Glomerular visceral epithelial cell (primary cell): Measurements from ENCODE around the gene LAP3.
A peak's percentile ranks its signal among the peaks of the same experiment; 100 is the strongest.

Experiments used
- DNase-seq: peaks from one replicate; pipeline ENCODE4 v3.0.0-alpha.2; 2016; ENCODE audit errors: extremely low spot score

Gene LAP3

DNA sequence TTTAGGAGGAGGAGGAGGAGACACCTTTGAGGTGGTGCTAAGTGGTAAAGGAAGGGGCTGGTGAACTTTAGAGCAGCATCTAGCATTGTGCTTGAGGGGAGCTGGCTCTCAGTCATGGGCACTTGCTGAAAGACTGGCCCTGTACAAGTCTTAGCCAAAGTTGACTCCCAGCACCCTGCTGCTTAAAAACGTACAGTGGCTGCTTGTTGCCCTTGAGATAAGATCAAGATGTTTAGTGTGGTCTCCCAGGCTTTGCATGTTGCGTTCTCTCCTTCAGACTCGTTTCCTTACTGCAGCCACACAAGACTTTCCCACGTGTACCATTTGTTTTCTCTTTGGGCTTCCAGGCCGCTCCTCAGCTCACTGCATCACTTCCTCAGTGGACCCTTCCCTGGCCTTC is 39.3 kb downstream of the LAP3 start:
- no peak for DNase-seq

DNA sequence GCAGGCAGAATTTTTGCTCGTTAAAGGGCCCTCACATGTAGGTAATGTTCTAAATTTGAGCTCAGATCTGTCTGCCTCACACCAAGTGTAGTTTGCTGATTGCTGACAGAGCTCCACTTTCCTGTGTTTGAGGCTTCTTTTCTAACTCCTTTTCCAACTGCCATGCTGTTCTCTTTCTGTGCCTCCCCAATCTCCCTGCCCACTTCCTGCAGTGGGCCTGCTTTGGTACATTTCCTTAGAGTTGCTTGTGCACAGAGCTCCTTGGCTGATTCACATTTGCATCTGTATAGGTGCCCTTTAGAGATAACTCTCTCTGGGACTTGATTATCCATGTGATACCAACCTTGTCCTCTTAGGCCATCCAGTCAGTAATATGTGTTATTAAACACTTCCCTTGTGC is 41.9 kb downstream of the LAP3 start:
- no peak for DNase-seq

DNA sequence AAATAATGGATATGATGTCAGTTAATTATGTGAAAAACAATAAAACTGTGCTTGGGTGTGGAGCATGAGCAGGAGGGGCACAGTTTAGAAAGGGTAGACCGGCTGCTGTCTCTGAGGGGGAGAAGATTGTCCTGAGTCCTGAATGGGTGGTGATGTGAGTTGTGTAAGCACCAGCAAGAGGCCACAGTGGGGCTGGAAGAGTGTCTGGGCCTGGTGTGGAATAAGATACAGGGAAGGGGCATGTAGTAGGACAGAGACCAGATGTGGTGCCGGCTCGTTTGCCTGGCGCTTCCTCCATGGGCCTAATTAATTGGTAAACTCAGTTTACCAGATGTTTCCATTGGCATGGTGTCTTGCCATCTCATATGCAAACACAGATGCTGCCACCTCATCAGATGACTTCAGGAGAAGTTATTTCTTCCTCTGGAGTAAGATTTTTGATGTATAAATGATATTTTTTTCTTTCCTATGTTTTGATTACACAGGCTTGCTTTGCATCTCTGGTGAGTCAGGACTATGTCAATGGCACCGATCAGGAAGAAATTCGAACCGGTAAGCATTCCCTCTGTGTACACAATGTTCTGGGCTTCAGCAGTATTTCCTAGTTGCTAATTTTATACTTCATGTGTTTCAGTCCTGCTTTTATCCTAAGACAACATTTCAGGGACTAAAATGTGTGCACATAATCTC is 42.6 kb downstream of the LAP3 start:
- no peak for DNase-seq

DNA sequence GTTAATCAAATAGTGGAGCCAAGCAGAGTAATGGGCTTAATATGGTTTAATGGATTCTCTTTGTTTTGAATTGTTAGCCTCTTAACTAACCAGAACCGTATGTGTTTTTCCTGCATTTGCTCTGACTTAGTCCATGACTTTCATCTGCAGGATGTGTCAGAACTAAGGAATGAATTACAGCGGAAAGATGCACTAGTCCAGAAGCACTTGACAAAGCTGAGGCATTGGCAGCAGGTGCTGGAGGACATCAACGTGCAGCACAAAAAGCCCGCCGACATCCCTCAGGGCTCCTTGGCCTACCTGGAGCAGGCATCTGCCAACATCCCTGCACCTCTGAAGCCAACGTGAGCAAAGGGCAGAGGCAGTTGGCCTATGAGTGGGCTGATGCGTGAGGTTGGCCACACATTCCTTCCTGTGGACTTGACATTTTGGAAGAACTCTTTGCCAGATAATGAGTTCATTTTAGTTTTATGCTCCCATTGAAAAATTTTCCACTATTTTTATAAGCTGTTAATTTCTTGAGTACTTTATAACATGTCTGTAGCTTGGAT is 46.5 kb downstream of the LAP3 start:
- DNase-seq: no peak

DNA sequence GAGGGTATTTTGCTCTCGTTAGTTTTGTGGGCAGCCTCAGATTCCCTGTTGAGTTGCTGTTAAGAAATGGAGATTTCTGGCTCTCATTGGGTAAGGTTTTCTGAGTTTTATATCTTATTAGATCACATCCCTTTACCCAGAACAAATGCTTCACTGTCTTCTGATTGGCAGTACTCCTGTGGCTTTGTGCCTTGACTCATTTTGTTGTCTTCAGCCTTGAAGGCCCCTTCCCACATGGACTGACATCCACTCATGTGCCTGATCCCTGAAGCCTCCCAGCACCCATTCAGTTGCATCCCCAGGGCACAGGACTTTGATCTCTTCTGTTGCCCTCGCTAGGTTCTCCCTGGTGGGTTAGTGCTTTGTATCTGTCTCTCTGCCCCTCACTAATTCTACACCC is 47.8 kb downstream of the LAP3 start:
- no peak for DNase-seq

DNA sequence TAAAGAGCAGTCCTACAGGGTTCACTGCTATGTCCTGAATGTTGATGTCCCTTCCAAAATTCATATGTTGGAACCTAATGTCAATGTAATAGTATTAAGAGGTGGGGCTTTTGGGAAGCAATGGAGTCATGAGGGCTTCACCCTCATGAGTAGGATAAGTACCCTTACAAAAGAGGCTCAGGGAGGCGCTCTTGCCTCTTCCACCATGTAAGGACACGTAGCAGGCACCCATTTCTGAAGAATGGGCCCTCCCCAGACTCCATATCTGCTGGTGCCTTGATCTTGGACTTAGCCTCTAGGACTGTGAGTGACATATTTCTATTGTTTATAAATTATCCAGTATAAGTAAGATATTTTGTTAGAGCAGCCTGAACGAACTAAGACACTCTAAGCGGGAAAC is 53.2 kb downstream of the LAP3 start:
- no peak for DNase-seq

DNA sequence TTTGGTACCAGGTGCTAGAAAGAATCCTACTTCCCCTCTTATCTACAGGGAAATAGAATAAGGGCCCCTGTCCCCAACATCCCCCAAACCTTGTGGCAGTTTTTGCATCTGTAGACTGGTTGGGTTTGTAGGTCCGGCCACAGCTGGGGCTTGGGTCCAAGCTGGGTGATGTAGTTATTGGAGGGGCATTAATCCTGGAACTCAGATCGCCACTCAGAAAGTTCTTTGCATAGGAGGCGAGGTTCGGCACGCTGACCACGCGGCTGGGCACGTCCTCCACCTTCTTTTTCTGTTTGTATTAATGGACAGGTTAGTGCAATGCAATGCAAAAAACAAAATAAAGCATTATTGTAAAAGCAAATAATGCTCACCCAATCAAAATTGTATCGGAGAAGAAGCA is 56.6 kb downstream of the LAP3 start:
- DNase-seq: no peak

DNA sequence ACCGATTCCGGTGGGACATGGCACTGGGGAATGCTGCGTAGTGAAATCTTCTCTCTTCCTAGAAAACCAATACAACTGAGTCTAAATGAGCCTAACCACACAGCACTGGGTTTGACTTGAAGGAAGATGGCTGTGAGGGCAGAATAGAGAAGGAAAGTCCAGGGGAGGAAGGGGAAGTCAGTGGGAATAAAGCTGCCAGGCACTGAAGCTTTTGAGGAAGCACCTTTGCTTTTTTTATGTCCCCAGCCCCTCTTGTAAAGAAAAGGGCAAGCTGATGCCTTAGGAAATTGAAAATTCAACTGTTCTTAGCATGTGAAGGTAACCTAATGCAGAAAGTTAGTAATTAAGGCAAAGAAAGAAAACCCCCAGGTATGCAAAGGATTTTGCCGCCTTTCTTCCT is 58.1 kb downstream of the LAP3 start:
- no peak for DNase-seq

DNA sequence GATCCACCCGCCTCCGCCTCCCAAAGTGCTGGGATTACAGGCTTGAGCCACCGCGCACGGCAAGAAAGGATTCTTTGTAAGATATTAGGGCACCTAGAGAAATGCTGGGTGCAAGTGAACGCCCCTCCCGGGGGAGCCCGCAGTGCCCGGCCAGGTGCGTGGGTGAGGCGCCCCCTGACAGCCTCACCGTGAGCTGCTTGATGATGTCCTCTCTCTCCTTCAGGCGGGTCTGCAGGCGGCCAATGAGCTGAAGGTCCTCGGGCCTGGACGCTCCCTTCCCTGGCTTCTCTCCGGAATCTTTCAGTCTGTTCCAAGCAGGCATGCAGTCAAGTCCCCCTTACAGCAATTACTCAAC is 59.3 kb downstream of the LAP3 start:
- DNase-seq: no peak

DNA sequence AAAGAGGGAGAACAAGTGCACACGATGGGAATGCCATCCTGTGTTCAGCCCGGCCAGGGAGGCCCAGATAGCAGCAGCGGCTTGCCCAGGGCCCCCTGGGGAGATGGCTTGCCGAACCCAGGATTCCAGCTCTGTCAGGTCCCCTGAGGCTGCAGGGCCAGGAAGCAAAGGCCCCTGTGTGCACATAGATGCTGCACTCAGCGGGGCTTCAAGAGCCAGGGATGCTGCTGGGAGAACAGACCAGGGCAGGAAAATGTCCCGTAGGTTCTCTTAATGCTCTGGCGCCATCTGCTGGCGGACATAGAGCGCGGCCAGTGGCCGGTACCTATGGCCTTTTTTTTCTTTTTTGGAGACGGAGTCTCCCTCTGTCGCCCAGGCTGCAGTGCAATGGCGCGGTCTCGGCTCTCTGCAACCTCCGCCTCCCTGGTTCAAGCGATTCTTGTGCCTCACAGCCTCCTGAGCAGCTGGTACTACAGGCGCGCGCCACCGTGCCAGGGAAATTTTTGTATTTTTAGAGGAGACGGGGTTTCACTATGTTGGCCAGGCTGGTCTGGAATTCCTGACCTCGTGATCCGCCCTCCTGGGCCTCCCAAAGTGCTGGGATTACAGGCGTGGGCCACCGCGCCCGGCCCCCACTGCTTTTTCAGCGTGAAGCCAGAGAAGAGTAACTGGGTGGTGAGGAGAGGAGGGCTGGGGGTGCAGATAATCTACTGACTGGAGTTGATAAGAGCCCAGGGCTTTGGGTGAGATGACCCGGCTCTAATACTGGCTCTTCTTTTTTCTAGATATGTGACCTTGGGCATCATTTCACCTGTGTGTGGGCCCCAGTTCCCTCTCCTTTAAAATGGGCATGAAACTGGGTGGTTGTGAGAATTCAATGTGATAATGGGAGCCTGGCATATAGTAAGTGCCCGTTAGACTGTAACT is 60.0 kb downstream of the LAP3 start:
- DNase-seq: peak; percentile 75

DNA sequence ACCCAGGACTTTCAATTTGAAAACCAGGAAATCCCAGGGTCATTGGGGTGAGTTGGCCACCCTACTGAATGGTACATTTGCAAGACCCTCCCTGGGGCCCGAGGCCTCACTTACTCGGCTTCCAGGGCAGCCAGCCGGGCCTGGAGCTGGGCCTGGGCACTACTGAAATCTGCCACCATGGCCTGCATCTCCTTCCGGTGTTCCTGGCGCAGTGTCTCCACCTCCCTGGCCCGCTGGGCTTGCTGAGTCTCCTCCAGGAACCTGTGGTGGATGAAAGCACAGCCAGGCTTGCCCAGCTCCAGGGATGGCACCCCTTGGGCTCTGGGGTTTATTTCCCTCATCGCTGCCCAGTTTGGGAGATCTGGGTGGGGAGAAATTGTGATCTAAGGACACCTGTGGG is 62.1 kb downstream of the LAP3 start:
- no peak for DNase-seq

DNA sequence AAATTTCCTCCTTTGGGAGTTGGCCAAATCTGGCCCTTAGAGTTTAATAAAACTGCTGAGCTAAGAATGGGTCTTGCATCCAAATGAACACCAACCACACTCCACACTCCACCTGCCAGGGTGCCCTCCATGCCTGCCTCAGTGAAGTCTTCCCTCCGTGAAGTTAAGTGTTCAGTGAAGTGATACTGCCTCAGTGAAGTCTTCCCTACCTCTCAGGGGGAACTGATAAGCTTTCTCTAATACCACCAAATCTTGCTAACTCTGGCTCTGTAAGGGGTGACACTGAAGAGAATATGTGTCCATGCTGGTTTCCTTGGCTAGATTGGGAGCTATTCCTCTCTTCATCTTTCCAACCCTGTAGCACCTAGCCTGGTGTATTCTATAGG is 65.4 kb downstream of the LAP3 start:
- DNase-seq: no peak

DNA sequence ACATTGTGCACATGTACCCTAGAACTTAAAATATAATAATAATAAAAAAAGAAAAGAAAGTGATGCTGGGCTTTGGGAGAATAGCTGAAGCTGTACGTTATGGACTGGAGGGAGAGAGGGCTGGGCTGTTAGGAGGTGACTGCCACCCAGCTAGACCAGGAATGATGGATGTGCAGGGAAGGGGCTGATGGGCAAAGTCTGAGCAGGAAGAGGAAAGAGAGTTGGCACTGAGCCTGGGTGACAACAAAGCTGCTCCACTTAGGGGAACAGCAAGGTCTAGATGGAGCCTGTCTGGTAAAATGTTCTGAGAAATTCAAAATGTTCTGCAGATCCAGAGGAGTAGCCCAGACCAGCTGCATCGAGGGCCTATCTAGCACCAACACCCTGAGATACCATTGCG is 69.7 kb downstream of the LAP3 start:
- no peak for DNase-seq

DNA sequence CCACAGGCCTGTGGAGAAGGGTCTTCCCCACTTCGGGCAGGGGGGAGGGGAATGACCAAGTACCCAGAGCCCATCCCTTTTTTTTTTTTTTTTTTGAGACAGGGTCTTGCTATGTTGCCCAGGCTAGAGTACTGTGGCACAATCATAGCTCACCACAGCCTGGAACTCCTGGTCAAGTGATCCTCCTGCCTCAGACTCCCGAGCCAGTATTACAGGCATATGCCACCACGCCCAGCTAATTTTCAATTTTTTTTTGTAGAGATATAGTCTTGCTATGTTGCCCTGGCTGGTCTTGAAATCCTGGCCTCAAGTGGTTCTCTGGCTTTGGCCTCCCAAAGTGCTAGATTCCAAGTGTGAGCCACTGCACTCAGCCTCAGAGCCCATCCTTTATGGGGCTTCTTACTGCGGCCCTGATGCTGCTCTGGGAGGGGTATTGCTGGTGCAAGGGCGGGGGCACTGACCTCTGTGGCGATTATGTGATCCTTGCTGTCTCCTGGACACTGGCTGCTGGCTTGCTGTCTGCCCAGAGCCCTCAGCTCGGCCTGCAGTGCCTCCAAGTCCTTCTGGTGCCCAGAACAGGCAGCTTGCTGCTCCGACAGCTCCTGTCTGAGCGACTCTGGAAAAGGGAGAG is 70.3 kb downstream of the LAP3 start:
- no peak for DNase-seq

DNA sequence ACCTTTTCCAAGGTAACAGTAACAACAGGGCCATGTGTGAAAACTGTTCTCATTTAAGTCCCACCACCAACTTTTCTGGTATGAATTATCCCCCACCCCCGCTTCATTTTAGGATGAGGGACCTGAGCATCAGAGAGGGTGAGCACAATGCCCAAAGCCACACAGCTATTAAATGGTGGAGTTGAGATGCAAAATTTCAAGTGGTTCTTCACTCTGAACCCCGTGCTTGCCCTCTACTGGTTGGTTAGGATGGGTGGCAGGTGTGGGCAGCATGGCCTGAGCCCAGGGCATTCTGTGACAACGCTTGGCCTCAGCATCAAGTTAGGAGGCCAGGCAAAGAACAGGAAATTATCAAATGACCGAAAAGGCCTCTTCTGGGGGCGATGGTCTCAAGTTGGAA is 70.9 kb downstream of the LAP3 start:
- no peak for DNase-seq

DNA sequence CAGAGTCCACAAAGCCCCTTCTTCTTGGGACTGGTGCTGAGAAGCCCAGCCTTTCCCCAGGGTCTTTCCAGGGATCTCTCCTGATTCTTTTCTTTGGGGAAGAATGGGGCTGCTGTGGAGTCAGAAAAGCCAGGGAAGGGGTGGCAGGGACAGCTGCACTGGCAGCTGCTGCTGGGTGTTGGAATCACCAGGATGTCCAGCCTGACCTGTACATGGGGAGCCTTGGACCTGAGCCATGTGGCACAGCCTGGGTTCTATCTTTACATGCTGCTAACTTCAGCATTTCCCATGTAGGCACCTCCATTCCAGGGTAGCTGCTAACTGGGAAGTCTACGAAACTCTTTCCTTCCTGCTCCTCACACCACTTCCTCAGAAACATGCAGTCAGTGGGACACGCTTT is 73.4 kb downstream of the LAP3 start:
- DNase-seq: no peak

DNA sequence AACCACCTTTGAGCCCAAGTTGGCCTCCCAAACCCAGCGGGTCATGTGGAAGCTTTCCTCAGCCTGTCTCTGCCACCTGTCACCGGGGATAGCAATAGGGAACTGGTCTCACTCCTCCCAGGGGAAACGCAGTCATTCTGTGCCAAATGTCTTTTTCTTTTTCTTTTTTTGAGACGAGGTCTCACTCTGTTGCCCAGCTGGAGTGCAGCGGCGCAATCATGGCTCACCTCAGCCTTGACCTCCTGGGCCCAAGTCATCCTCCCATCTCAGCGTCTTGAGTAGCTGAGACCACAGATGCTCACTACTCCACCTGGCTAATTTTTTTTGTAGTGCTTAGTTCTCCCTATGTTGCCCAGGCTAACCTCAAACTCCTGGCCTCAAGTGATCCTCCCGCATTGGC is 77.7 kb downstream of the LAP3 start:
- no peak for DNase-seq

DNA sequence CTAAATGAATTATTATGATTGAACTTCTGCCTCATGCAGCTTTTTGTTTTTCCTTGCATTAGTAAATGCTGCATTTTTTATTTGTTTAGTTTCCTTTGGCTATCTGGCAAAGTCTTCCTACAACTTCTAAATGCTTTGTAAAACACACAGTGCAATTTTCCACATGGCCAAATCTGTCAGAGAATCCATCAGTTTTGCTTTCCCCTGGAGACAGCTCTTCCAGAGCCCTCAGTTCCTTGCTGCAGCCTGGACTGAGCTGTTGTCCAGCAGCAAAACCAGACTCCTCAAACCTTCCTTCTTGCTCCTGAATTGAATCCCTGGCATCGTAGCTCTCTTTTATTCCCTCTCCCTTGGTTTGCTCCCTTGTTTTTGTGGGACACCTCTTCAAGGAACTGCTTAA is 80.1 kb downstream of the LAP3 start:
- DNase-seq: no peak
